Skeletal muscle satellite cell (primary cell): ENCODE results near the gene APEH.

Experiments
- H3K27me3 ChIP-seq: 2 replicates; pipeline ENCODE4 v1.7.0; 2013; ENCODE audit warnings: low read length; ENCODE audit not compliant: control insufficient read depth, insufficient read depth
- H3K36me3 ChIP-seq: 2 replicates; pipeline ENCODE4 v1.7.0; 2013; ENCODE audit warnings: mild to moderate bottlenecking, control low read depth, low read length; ENCODE audit not compliant: insufficient read depth
- H3K4me1 ChIP-seq: 2 replicates; pipeline ENCODE4 v1.7.0; 2013; ENCODE audit warnings: low read length; ENCODE audit not compliant: control insufficient read depth, insufficient read depth
- H3K4me2 ChIP-seq: 2 replicates; pipeline ENCODE4 v1.7.0; 2013; ENCODE audit warnings: mild to moderate bottlenecking, low read length
- H3K4me3 ChIP-seq: 2 replicates; pipeline ENCODE4 v1.7.0; 2013; ENCODE audit warnings: low read length
- H3K9ac ChIP-seq: 2 replicates; pipeline ENCODE4 v1.7.0; 2013; ENCODE audit warnings: mild to moderate bottlenecking, low read depth, low read length, moderate library complexity
- H3K9me3 ChIP-seq: replicated peaks from 2 replicates; pipeline ENCODE4 v1.7.0; 2013; ENCODE audit warnings: mild to moderate bottlenecking, control low read depth, low read length

APEH gene

GRCh38 chr3:49709852-49710251, 35.7 kb downstream of the APEH start:
- Histone ChIP-seq H3K36me3 (peaks cover 9% of the 10 kb centered on the region), H3K27me3 (no peaks in the 10 kb centered on the region), H3K9me3 (no peaks in the 10 kb centered on the region), H3K4me2 (no peak overlapping the region), H3K4me1 (no peaks in the 10 kb centered on the region), H3K4me3 (no peak overlapping the region), H3K9ac (no peak overlapping the region)

- no peak overlapping the region for H3K4me3 ChIP-seq
- H3K36me3 ChIP-seq, result peaks cover 6% of the 10 kb centered on the region
- no peak overlapping the region for H3K4me2 ChIP-seq
- H3K9me3 ChIP-seq, result no peaks in the 10 kb centered on the region
- H3K9ac ChIP-seq, result no peak overlapping the region
- no peaks in the 10 kb centered on the region for H3K4me1 ChIP-seq
- no peaks in the 10 kb centered on the region for H3K27me3 ChIP-seq
Observed at GRCh38 chr3:49711489-49711888, 37.3 kb downstream of the APEH start.

DNA sequence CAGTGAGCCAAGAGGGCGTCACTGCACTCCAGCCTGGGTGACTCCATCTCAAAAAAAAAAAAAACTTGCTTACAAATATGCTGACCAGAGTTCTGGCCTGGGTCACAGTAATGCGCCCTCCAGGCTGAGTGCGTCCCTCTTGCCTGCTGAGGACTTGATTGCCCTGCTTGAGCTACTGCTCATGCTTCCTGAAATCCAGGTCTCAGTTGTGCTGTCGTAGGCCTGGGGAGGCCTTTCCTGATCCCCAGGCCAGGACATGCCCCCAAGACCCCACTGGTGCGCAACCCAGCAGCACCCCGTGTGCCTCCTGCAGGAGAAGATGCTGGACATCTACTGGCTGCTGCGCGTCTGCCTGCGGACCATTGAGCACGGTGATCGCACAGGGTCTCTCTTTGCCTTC, 38.0 kb downstream of the APEH start:
- Histone ChIP-seq H3K9me3 (no peaks in the 10 kb centered on the region), H3K36me3 (peaks cover 5% of the 10 kb centered on the region), H3K4me2 (no peak overlapping the region), H3K4me1 (no peaks in the 10 kb centered on the region), H3K4me3 (no peak overlapping the region), H3K27me3 (no peaks in the 10 kb centered on the region), H3K9ac (no peak overlapping the region)

DNA sequence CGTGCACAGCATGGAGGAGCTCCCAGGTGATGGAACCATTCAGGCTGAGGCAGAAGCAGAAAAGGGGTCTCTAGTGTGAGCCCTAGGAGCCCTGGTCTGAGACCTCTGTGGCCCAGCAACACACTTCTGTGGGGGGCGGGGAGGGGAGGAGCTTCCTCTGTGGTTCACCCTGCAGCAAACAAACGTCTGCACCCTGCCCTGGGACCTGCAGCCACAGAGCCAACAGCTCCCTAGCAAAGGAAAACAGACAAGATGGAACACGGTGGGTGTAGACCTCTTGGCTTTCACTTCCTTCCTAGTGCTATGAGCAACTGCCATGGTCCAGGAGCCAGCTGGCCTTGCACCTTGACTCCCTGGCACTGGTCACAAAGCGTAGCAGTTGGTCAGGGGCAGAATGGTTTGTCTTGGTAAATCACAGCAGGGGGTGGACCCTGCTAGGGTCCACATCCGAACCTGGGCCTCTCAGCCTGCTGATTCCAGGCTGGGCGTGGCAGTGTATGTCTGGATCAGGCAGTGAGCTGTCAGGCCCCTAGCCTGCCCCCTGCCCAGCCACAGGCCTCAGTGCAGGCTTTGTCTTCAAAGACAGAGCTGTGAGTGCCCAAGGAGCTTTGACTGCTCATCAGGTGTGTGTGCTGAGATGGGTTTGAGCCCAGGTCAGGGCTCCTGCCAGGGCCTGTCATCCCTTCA, 38.6 kb downstream of the APEH start:
- H3K9ac ChIP-seq, result no peak overlapping the region
- H3K36me3 ChIP-seq, result no peaks in the 10 kb centered on the region
- H3K4me3 ChIP-seq, result no peak overlapping the region
- no peaks in the 10 kb centered on the region for H3K9me3 ChIP-seq
- H3K4me1 ChIP-seq, result no peaks in the 10 kb centered on the region
- no peak overlapping the region for H3K4me2 ChIP-seq
- no peaks in the 10 kb centered on the region for H3K27me3 ChIP-seq

DNA sequence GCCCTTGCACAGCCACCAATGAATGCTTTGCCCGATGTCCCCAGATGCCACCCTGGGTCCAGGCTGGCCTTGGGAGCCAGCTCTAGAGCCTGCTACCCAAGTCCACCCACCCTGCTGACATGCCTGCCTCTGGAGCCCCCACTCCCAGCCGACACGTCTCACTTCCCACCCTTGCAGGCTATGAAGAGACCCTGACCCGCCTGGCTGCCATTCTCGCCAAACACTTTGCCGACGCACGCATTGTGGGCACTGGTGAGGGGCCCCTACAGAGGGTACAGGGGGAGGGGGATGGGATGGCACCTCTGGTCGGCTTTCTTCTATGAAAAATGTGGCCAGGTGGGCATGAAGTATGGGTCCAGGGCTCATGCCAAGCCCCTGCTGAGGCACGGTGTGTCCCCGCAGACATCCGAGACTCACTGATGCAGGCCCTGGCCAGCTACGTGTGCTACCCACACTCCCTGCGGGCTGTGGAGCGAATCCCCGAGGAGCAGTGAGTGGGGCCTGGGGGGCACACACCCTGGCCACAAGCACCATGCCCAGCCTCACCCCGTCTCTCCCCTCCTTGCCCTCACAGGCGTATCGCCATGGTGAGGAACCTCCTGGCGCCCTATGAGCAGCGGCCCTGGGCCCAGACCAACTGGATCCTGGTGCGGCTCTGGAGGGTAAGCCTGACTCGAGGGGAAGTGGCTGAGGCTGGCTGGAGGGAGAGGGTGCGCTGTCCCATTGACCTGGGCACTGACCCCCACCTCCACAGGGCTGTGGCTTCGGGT, 39.4 kb downstream of the APEH start:
- Histone ChIP-seq H3K9ac (no peak overlapping the region), H3K4me2 (no peak overlapping the region), H3K36me3 (no peaks in the 10 kb centered on the region), H3K27me3 (no peaks in the 10 kb centered on the region), H3K4me3 (no peak overlapping the region), H3K4me1 (no peaks in the 10 kb centered on the region), H3K9me3 (no peaks in the 10 kb centered on the region)

- no peak overlapping the region for H3K4me3 ChIP-seq
- no peaks in the 10 kb centered on the region for H3K36me3 ChIP-seq
- H3K9ac ChIP-seq, result no peak overlapping the region
- H3K27me3 ChIP-seq, result no peaks in the 10 kb centered on the region
- no peaks in the 10 kb centered on the region for H3K9me3 ChIP-seq
- no peak overlapping the region for H3K4me2 ChIP-seq
- peaks cover 10% of the 10 kb centered on the region for H3K4me1 ChIP-seq
Observed at GRCh38 chr3:49714728-49715550, 40.8 kb downstream of the APEH start.

- Histone ChIP-seq H3K27me3 (no peaks in the 10 kb centered on the region), H3K4me3 (no peak overlapping the region), H3K4me2 (no peak overlapping the region), H3K9me3 (no peaks in the 10 kb centered on the region), H3K36me3 (peaks cover 4% of the 10 kb centered on the region), H3K9ac (no peak overlapping the region), H3K4me1 (peaks cover 10% of the 10 kb centered on the region)
Observed at GRCh38 chr3:49715611-49716121, 41.5 kb downstream of the APEH start.

- Histone ChIP-seq H3K4me2 (no peak overlapping the region), H3K4me1 (peaks cover 10% of the 10 kb centered on the region), H3K27me3 (no peaks in the 10 kb centered on the region), H3K9ac (no peak overlapping the region), H3K4me3 (no peak overlapping the region), H3K36me3 (peaks cover 9% of the 10 kb centered on the region), H3K9me3 (no peaks in the 10 kb centered on the region)
Observed at GRCh38 chr3:49716169-49716568, 42.0 kb downstream of the APEH start.

GRCh38 chr3:49716691-49717210, 42.6 kb downstream of the APEH start:
- peaks cover 10% of the 10 kb centered on the region for H3K4me1 ChIP-seq
- H3K27me3 ChIP-seq, result no peaks in the 10 kb centered on the region
- no peak overlapping the region for H3K4me3 ChIP-seq
- peaks cover 14% of the 10 kb centered on the region for H3K36me3 ChIP-seq
- H3K9ac ChIP-seq, result no peak overlapping the region
- no peaks in the 10 kb centered on the region for H3K9me3 ChIP-seq
- no peak overlapping the region for H3K4me2 ChIP-seq

GRCh38 chr3:49717211-49717958, 43.2 kb downstream of the APEH start:
- H3K9ac ChIP-seq, result no peak overlapping the region
- H3K4me2 ChIP-seq, result no peak overlapping the region
- no peaks in the 10 kb centered on the region for H3K27me3 ChIP-seq
- no peaks in the 10 kb centered on the region for H3K9me3 ChIP-seq
- no peak overlapping the region for H3K4me3 ChIP-seq
- peaks cover 13% of the 10 kb centered on the region for H3K4me1 ChIP-seq
- peaks cover 20% of the 10 kb centered on the region for H3K36me3 ChIP-seq
